ENCODE measurements around the gene PLA2R1. TPM values are rescaled to one million over a fixed set of nuclear protein-coding genes. Genes with fewer than 3 reads are reported as not detected.
A peak's percentile ranks its signal among the peaks of the same experiment; 100 is the strongest.

The PLA2R1 gene
- total RNA-seq, 4 donors from 2014 or later, result 18.3 to 52.0 (median 34.1) TPM

DNA sequence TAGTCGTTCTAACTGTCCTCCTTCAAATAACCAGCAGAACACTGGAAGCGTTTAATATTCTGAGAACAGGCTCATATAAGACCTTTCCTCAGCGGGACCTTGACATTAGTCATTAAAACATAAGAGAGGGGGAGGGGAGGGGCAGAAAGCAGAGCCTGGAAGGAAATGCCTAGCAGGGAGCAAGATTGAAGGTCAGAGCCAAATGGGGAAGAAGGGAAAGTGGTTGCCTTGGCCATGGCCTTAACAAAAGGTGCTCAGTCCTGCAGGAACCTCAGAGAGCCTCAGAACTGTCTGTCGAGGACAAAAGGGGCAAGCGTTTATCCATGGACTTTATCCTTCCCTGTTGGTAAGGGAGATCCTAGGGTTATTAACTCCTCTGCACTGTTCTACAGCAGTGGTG lies 856 bp upstream of the PLA2R1 start:
- DNase-seq (ENCODE audit: low spot score in 2 of 2), result no peak
- intact Hi-C loops (cut with DNase I; ENCODE audit: low total_unique reads), result no loop called here
- no peak for TF ChIP-seq POLR2A (IDR thresholded peaks at IDR 0.05)
- TF ChIP-seq, protein P1, sequence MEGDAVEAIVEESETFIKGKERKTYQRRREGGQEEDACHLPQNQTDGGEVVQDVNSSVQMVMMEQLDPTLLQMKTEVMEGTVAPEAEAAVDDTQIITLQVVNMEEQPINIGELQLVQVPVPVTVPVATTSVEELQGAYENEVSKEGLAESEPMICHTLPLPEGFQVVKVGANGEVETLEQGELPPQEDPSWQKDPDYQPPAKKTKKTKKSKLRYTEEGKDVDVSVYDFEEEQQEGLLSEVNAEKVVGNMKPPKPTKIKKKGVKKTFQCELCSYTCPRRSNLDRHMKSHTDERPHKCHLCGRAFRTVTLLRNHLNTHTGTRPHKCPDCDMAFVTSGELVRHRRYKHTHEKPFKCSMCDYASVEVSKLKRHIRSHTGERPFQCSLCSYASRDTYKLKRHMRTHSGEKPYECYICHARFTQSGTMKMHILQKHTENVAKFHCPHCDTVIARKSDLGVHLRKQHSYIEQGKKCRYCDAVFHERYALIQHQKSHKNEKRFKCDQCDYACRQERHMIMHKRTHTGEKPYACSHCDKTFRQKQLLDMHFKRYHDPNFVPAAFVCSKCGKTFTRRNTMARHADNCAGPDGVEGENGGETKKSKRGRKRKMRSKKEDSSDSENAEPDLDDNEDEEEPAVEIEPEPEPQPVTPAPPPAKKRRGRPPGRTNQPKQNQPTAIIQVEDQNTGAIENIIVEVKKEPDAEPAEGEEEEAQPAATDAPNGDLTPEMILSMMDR (IDR thresholded peaks at IDR 0.05), result no peak
- 39 to 45% methylated on average over 5 of the region's 5 CpGs for WGBS, 2 donors
- no peak overlapping the region for H3K4me3 ChIP-seq (ENCODE audit: low read depth, poor library complexity, severe bottlenecking)

DNA sequence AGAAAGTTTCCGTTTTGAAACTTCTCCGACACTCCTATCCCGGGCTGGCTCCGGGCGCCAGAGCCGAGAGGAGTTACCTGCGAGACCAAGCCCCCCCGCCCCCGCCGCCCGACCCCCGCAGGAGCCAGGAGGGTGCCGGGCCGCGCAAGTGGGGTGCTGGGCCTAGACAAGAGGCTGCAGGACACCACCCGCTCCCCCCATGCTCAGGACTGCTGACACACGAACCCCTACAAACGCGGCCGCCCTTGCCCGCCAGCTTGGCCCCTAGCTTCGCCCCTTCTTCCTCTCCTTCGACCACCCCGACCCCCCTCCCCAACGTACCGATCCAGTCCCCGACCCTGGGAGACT lies 497 bp downstream of the PLA2R1 start:
- intact Hi-C loops (cut with DNase I; ENCODE audit: low total_unique reads), result no loop called here
- TF ChIP-seq, protein P1 (IDR thresholded peaks at IDR 0.05), result no peak
- no peak for TF ChIP-seq POLR2A (IDR thresholded peaks at IDR 0.05)
- DNase-seq (ENCODE audit: low spot score in 2 of 2), result no peak
- peak overlapping the region; percentile 64 for H3K4me3 ChIP-seq (ENCODE audit: low read depth, poor library complexity, severe bottlenecking)
- 3 to 4% methylated on average over 17 to 21 of the region's 27 CpGs for WGBS, 2 donors

DNA sequence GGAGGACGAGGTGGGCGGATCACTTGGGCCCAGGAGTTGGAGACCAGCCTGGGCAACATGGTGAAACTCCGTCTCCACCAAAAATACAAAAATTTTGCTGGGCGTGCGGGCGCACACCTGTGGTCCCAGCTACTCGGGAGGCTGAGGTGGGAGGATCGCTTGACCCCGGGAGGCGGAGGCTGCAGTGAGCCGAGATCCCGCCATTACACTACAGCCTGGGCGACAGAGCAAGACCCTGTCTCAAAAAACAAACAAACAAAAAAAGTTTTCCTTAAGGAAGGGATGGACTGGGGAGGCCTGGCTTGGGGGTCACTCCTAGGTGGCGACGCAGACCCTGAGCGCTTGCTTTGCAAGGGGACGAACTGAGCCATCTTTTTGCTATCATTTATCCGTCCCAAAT lies 882 bp downstream of the PLA2R1 start:
- intact Hi-C loops (cut with DNase I; ENCODE audit: low total_unique reads), result no loop called here
- WGBS, 2 donors, result 64 to 73% methylated on average over 18 of the region's 18 CpGs
- TF ChIP-seq, protein P1 (IDR thresholded peaks at IDR 0.05), result no peak
- TF ChIP-seq POLR2A (IDR thresholded peaks at IDR 0.05), result no peak
- peak overlapping the region; percentile 64 for H3K4me3 ChIP-seq (ENCODE audit: low read depth, poor library complexity, severe bottlenecking)
- DNase-seq (ENCODE audit: low spot score in 2 of 2), result no peak

DNA sequence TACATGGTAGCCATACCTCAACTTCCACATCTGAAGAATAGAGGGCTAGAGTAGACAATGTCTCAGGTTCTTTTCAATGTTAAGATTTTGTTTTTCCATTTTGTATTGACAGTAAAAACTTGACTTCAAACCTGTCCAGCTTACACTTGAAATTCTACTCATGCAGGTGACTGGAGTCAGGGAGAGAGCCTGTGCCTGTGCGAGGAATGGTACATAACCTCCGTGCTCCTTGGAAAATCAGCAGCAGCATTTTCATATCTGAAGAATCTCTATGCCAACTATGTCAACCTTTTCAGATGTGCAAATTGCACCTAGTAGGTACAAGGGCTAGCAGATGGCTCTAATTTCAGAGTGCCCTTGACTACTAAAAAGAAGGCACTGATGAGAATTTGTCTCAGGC lies 2.1 kb downstream of the PLA2R1 start:
- H3K4me3 ChIP-seq (ENCODE audit: low read depth, poor library complexity, severe bottlenecking), result no peak overlapping the region
- TF ChIP-seq, protein P1 (IDR thresholded peaks at IDR 0.05), result no peak
- TF ChIP-seq POLR2A (IDR thresholded peaks at IDR 0.05), result no peak
- intact Hi-C loops (cut with DNase I; ENCODE audit: low total_unique reads), result no loop called here
- no peak for DNase-seq (ENCODE audit: low spot score in 2 of 2)
- 75 to 85% methylated on average over 2 of the region's 2 CpGs for WGBS, 2 donors

DNA sequence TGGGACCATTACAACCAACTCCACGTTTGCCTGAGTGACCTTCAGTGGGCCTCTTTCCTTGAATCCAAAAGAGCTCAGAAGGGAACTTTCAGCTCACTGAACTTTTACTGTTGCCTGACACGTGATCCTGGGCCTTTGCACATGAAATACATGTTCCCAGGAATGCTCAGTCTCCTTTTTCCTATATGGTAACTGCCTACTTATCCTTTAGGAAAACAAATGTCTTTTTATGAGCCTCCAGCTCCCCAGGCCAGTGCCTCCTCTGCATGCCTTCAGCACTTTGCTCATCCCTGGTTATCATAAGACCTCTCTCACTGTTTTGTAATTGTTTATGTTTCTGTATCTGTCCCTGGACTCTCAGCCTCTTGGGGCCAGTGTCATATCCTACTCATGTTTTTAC lies 5.1 kb downstream of the PLA2R1 start:
- WGBS, 2 donors, result 75 to 82% methylated on average over 2 of the region's 2 CpGs
- no peak for TF ChIP-seq POLR2A (IDR thresholded peaks at IDR 0.05)
- TF ChIP-seq, protein P1 (IDR thresholded peaks at IDR 0.05), result no peak

DNA sequence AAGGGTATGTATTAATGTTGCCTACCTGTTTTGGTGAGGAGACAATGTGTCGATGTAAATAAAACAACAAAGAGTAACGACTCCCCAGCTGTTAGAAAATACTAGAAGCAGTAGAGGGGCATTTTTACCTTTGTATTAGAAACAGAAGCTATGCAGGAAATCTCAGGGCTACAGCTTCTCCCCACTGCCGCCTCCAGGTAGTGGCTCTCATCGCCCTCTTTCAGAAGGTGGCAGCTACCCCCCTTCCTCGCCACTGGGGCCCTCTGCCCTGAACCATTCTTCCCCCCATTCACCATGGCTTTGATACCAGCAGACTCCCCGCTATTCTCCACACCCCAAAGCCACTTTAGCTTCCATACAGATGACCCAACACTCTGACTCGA lies 6.7 kb downstream of the PLA2R1 start:
- no peak overlapping the region for H3K4me3 ChIP-seq (ENCODE audit: low read depth, poor library complexity, severe bottlenecking)
- DNase-seq (ENCODE audit: low spot score in 2 of 2), result no peak
- intact Hi-C loops (cut with DNase I; ENCODE audit: low total_unique reads), result no loop called here
- 88 to 90% methylated on average over 7 of the region's 7 CpGs for WGBS, 2 donors
- no peak for TF ChIP-seq POLR2A (IDR thresholded peaks at IDR 0.05)
- TF ChIP-seq, protein P1 (IDR thresholded peaks at IDR 0.05), result no peak

More for the DNA sequence above, 5.1 kb downstream of the PLA2R1 start:
- H3K4me3 ChIP-seq (ENCODE audit: low read depth, poor library complexity, severe bottlenecking), result no peak overlapping the region
- intact Hi-C loops (cut with DNase I; ENCODE audit: low total_unique reads), result no loop called here
- no peak for DNase-seq (ENCODE audit: low spot score in 2 of 2)

Data from lower leg skin (tissue), 4 donors.